NOMO-1 (cell line): ENCODE data around the gene BMP6.

Experiments used
- DNase-seq, 2 experiments: peaks; one replicate each; lab custom pipeline; 2025; ENCODE audit not compliant: unreplicated experiment in 2 of 2; lab: John Stamatoyannopoulos, UW

Gene BMP6

GRCh38 chr6:7901056-7901455 is 175.2 kb downstream of the BMP6 start:
- no peak for DNase-seq

GRCh38 chr6:7901780-7902179 is 175.9 kb downstream of the BMP6 start:
- DNase-seq: no peak

GRCh38 chr6:7902221-7902620 is 176.3 kb downstream of the BMP6 start:
- no peak for DNase-seq

GRCh38 chr6:7902867-7903266 is 177.0 kb downstream of the BMP6 start:
- DNase-seq: no peak

- DNase-seq: no peak
These were observed 177.8 kb downstream of the BMP6 start for GRCh38 chr6:7903673-7904072.

GRCh38 chr6:7904654-7905319 is 178.9 kb downstream of the BMP6 start:
- no peak for DNase-seq

- DNase-seq: no peak
These were observed 179.5 kb downstream of the BMP6 start for GRCh38 chr6:7905416-7905815.

GRCh38 chr6:7906741-7907140 is 180.8 kb downstream of the BMP6 start:
- no peak for DNase-seq

- DNase-seq: no peak
These were observed 181.3 kb downstream of the BMP6 start for GRCh38 chr6:7907159-7907558.

GRCh38 chr6:7909323-7910276 is 183.7 kb downstream of the BMP6 start:
- peak; percentile 19 to 26 for DNase-seq

GRCh38 chr6:7910298-7910653 is 184.4 kb downstream of the BMP6 start:
- DNase-seq: peak in 1 of 2 experiments; percentile 20

GRCh38 chr6:7910654-7911344 is 184.9 kb downstream of the BMP6 start, which contains the start of gene TXNDC5:
Gene TXNDC5 (minus strand): TSS chr6:7910788. CDS start chr6:7910776, 12 bp downstream.
- DNase-seq: peak; percentile 37 to 61

GRCh38 chr6:7911345-7911725 is 185.4 kb downstream of the BMP6 start:
- no peak for DNase-seq

- no peak for DNase-seq
These were observed 186.1 kb downstream of the BMP6 start for GRCh38 chr6:7912024-7912423.

- DNase-seq: no peak
These were observed 187.0 kb downstream of the BMP6 start for GRCh38 chr6:7912736-7913517.

GRCh38 chr6:7914311-7914710 is 188.4 kb downstream of the BMP6 start:
- no peak for DNase-seq

- DNase-seq: no peak
These were observed 189.3 kb downstream of the BMP6 start for GRCh38 chr6:7914991-7915789.

GRCh38 chr6:7916959-7917358 is 191.1 kb downstream of the BMP6 start:
- no peak for DNase-seq

GRCh38 chr6:7917729-7918128 is 191.8 kb downstream of the BMP6 start:
- DNase-seq: no peak

- no peak for DNase-seq
These were observed 192.5 kb downstream of the BMP6 start for GRCh38 chr6:7918403-7918802.
